NB4 (cell line): ENCODE data around the gene PITX1.

ENCODE experiments used
- CTCF ChIP-seq: IDR thresholded peaks from one replicate; pipeline ENCODE4 v1.5.1; 2012; ENCODE audit warnings: low read depth, low read length
- MAX ChIP-seq: IDR thresholded peaks from 2 replicates; pipeline ENCODE4 v1.6.1; 2011; ENCODE audit warnings: low read depth, low read length
- MYC ChIP-seq: IDR thresholded peaks from 2 replicates; pipeline ENCODE4 v1.6.1; 2011; ENCODE audit warnings: low read depth, low read length
- POLR2A ChIP-seq: IDR thresholded peaks from 2 replicates; pipeline ENCODE4 v1.6.1; 2011; ENCODE audit warnings: mild to moderate bottlenecking; ENCODE audit not compliant: insufficient read length; ENCODE audit errors: extremely low read depth

GRCh38 chr5:134993161-134993560, 40.9 kb downstream of the PITX1 start:
- TF ChIP-seq CTCF (no peak), MAX (no peak), POLR2A (no peak), MYC (no peak)
